LNCaP clone FGC (cell line): ENCODE measurements around the gene SBF1.

Source experiments
- DNase-seq: peaks from one replicate; pipeline ENCODE4 v3.0.0-alpha.2; 2011; ENCODE audit warnings: low read depth
- H3K4me3 ChIP-seq: 2 replicates; pipeline ENCODE4 v1.5.1; 2011; ENCODE audit warnings: mild to moderate bottlenecking, low read depth, low read length, control low read depth
- TF ChIP-seq, protein P1 (sequence below): IDR thresholded peaks from 2 replicates; pipeline ENCODE4 v1.5.1; 2012; ENCODE audit warnings: mild to moderate bottlenecking; ENCODE audit not compliant: control insufficient read depth, insufficient read depth; ENCODE audit errors: extremely low read depth

SBF1 gene

DNA sequence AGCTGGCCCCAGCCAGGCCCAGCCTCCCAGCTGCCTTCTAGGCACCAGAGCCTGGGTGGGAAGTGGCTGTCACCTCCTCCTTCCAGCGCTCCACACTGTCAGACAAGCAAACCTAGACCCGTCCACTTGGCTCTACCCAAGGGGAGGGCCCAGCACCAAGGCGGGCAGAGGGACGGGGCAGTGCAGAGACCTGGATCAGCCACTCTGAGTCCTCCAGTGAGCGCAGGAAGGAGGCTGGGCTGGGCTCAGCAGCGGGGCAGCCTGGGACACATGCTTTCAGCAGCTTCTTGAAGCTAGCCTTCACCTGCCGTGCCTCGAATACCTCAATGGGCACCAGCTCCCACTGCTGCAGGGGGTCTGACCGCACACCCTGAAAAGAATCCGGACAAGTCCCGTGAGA, 18.8 kb downstream of the SBF1 start:
- TF ChIP-seq, protein P1, sequence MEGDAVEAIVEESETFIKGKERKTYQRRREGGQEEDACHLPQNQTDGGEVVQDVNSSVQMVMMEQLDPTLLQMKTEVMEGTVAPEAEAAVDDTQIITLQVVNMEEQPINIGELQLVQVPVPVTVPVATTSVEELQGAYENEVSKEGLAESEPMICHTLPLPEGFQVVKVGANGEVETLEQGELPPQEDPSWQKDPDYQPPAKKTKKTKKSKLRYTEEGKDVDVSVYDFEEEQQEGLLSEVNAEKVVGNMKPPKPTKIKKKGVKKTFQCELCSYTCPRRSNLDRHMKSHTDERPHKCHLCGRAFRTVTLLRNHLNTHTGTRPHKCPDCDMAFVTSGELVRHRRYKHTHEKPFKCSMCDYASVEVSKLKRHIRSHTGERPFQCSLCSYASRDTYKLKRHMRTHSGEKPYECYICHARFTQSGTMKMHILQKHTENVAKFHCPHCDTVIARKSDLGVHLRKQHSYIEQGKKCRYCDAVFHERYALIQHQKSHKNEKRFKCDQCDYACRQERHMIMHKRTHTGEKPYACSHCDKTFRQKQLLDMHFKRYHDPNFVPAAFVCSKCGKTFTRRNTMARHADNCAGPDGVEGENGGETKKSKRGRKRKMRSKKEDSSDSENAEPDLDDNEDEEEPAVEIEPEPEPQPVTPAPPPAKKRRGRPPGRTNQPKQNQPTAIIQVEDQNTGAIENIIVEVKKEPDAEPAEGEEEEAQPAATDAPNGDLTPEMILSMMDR, result no peak
- DNase-seq, result no peak
- no peak overlapping the region for H3K4me3 ChIP-seq

DNA sequence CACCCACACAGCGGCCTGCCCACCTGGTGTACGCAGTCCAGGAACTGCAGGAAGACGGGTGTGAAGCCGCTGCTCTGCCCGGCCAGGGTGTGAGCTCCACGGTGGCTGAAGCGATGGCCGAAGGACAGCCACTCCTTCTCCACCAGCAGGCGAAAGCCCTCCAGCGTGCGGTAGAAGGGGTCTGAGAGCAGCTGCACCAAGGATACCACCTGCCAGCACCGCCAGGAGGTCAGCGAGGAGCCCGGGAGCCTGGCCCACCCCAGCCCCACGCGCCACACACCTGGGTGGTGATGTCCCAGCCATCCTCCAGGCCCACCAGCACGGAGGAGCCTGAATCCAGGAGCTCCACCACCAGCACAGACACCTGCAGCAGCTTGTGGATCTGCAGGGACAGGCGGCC, 19.6 kb downstream of the SBF1 start:
- H3K4me3 ChIP-seq, result no peak overlapping the region
- no peak for DNase-seq
- TF ChIP-seq, protein P1, result no peak

DNA sequence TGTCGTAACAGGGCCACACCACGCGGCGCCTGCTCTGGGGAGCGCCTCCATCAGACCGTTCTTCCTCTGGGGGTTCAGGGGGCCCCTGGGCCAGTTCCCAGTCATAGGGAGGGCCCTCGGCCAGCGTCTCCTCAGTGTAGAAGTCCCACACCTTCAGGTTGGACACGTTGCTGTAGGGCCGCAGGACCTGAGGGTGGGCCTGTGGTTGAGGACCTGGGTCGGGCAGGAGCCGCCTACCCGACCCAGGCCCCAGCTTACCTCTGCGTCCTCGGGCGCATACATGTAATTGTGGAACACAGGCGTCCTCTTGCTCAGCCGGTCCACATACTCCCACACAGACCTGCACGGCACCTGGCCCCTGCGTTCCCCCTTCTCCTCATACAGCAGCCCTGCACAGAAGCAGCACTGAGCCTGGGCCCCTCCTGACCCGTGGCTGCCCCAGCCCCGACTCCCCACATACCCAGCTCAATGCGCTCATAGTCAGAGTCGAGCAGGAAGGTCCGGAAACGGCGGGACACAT, 20.2 kb downstream of the SBF1 start:
- DNase-seq, result no peak
- TF ChIP-seq, protein P1, result no peak
- no peak overlapping the region for H3K4me3 ChIP-seq

DNA sequence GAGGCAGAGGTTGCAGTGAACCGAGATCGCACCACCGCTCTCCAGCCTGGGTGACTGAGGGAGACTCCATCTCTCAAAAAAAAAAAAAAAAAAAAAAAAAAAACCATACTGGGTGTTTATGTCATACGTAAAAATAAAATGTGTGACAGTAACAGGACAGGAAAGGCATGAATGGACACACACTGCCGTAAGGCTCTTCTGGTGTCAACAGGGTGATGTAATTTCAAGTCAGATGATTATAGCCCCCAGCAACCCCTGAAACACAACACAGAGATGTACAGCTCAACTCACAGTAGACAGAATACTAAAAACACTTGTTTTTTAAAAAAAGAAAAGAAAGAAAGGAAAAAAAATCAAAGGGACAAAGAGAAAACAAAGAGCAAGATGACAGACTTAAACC, 22.2 kb downstream of the SBF1 start:
- no peak for DNase-seq
- H3K4me3 ChIP-seq, result no peak overlapping the region
- TF ChIP-seq, protein P1, result no peak

DNA sequence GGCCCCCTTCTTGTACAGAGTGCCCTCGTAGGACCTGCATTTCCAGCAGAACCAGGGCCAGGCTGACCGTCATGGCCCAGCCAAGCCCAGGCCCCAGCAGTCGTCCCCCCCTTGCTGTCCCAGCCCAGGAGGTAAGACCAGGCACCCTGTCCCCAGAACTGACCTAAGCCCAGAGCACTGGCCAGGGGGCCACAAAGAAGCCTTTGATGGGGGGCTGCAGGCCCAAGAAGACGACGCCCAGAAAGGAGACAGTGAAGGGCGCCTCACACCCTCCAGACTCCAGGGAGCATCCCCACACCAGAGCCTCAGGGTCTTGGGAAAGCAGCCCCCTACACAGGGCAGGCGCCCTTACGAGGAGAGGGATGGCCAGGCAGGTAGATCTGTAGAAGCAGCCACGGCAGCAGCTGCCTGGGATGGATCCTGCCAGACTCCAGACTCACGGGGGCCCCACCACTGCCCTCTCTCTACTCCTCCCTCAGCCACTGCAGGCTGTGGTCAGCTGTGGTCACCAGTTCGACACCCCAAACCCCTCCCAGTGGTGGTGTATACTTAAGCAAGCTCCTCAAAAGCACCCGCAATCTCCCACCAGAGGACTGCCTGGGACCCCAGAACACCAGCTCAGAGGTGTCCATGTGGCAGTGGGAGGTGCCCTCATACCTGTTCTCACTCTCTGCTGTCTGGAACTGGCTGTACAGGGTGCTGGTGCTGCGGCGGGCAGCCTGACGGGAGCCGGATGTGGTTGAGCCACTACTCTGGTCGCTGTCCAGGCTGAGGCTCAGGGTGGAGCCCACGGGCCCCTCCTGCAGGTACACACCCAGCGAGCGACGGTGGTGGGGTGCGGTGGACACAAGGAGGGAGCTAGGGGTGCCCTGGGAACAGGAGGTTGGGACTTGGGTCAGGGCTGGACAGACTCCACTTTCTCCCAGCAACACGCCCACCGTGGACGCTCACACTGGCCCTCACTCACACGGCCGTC, 27.0 kb downstream of the SBF1 start:
- TF ChIP-seq, protein P1, result no peak
- DNase-seq, result no peak
- no peak overlapping the region for H3K4me3 ChIP-seq

DNA sequence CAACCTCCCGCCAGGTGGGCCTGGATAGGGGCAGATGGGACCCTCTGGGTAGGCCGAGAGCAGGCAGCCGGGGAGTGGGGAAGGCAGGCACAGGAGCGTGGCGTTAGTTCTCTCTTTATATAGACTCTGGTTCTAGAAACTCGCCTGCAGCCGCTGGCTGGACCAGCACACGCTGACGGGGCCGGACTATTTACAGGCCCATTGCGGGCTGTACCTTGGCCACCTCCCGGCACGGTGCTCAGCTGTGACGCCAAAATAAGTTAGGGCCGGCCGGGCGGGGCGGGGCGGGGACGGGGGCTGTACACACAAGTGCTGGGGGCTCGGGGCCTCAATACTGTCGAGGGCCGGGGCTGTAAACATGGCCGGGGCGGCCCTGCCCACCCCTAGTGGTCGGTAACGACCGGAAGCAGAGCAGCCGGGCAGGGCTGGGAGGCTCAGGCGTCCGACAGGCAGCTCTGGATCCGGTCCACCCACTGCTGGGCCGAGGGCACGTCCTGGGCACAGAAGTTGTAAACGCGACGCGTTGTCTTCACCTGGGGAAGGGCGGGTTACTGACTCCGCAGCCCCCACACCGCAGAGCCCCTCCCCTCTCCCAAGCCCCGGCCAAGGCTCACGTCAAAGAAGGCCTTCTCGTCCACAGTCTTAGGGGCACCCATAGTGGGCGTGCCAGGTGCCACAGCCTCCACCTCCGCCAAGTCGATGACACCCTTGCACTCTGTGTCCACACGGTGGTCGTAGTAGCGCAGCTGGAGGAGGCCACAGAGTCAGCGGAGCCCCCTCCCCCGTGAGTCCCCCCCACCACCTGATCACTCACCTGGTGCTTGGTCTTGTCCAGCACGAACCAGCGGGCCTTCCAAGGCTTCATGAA, 27.9 kb downstream of the SBF1 start:
- DNase-seq, result no peak
- TF ChIP-seq, protein P1, result no peak
- no peak overlapping the region for H3K4me3 ChIP-seq
